A549 treated with RU486 at 1 μM for 4 hours (cell line): ENCODE data around the gene GSC. TPM values are rescaled to one million over a fixed set of nuclear protein-coding genes. Genes with fewer than 3 reads are reported as not detected.

ENCODE experiments used
- total RNA-seq: library from RNA; stranded (reverse); fragments of 200-300 nt; extraction: Qiagen RNA extraction; gene quantifications from 5 replicates; pipeline ENCODE4 v1.2.3, GENCODE V29; 2022; ENCODE audit warnings: low read depth

GSC gene
- total RNA-seq: 0.34 to 0.55 TPM (median 0.39 TPM) in 5 replicates

DNA sequence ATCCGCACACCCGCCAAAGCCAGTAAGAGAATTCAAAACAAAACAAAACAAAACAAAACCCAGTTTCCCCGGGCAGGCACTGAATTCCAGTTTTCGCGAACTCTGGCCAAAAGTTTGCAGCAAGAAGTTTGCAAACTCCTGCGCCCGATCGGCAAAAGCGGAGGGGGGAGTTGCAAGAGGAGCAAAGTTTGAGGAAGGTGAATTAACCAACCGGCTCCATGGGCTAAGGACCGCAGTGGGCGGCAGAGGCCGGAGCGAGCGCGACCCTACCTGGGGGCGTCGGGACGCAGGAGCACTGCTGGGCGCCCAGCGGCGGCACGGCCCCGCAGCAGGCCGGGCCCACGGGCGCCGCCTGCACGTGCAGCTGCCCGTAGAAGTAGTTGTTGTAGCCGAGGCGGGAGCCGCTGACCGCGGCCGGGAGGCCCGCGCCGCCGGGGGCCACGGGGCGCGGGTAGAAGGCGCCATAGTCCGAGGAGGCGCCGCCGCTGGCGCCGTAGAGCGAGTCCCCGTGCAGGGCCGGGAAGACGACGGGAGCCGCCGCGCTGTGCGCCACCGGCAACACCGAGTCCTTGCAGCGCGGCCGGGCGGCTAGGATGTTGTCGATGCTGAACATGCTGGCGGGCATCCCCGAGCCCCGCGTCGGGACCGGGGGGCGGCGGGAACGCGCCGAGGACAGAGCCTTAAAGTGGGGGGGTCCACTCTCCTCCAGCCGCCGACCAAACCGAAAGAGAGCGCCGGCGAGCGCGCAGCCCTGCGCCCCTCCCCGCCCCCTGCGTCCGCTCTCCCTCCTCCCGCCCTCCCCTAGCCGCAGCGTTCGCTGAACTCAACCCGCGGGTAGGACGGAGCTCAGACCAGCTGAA is at the start of gene GSC:
GSC (minus strand) TSS at position 723 of the 860 bp plus-strand sequence; CDS start at position 625, 98 bp downstream.

Other genes starting within 250 kb of the GSC start
- not detected in 5 replicates for gene SERPINA4, start 208.7 kb downstream of the GSC start, total RNA-seq
- gene SERPINA5, start 188.7 kb downstream of the GSC start, total RNA-seq: 0.10 to 0.33 TPM (median 0.22 TPM) in 5 replicates
- gene SERPINA3, start 157.7 kb downstream of the GSC start, total RNA-seq: 6.1 to 7.6 TPM (median 6.6 TPM) in 5 replicates